H1 (cell line): Measurements from ENCODE around the gene POLD4. TPM values are rescaled to one million over a fixed set of nuclear protein-coding genes. Genes with fewer than 3 reads are reported as not detected.

Source experiments
- CTCF ChIA-PET: fragments of 300-600 bp; sonication (Branson Sonifier 250); formaldehyde crosslinking; loops from one replicate; lab custom pipeline; 2021; ENCODE audit not compliant: partially characterized antibody; lab: Charles Lee
- POLR2A ChIA-PET: fragments of 300-600 bp; sonication (Branson Sonifier 250); formaldehyde crosslinking; loops from one replicate; lab custom pipeline; 2021; ENCODE audit warnings: inconsistent platforms; ENCODE audit not compliant: partially characterized antibody; lab: Charles Lee
- DNase-seq, 2 experiments: peaks; one replicate each; pipeline versions ENCODE4 v3.0.0 to v3.0.0-alpha.2; 2010 to 2022; ENCODE audit warnings: low spot score in 2 of 2, low read depth in 1 of 2, mixed read lengths in 1 of 2
- FAIRE-seq: peaks from 2 replicates; lab custom pipeline; 2011; peaks lifted over from hg19 to GRCh38; lab: Jason Lieb, UNC
- H2AFZ ChIP-seq: 2 replicates; pipeline ENCODE4 v1.8.1; 2012; ENCODE audit warnings: low read length, inconsistent platforms
- H2AK5ac ChIP-seq: 2 replicates; pipeline ENCODE4 v1.6.1; 2013; ENCODE audit warnings: low read depth, low read length
- H2BK120ac ChIP-seq: replicated peaks from 2 replicates; pipeline ENCODE3; 2013; ENCODE audit warnings: low read depth, low read length, inconsistent platforms
- H2BK12ac ChIP-seq: 2 replicates; pipeline ENCODE4 v1.6.1; 2013; ENCODE audit warnings: low read depth, low read length
- H2BK15ac ChIP-seq: 2 replicates; pipeline ENCODE4 v1.6.1; 2013; ENCODE audit warnings: low read length
- H2BK20ac ChIP-seq: 2 replicates; pipeline ENCODE4 v1.6.1; 2013; ENCODE audit warnings: low read length
- H2BK5ac ChIP-seq: 2 replicates; pipeline ENCODE4 v1.6.1; 2013; ENCODE audit warnings: low read depth, low read length
- H3K14ac ChIP-seq: 2 replicates; pipeline ENCODE4 v1.6.1; 2013; ENCODE audit warnings: inconsistent platforms; ENCODE audit not compliant: insufficient read length
- H3K18ac ChIP-seq: 2 replicates; pipeline ENCODE4 v1.6.1; 2013; ENCODE audit warnings: low read length; ENCODE audit errors: extremely low read depth
- H3K23ac ChIP-seq: 2 replicates; pipeline ENCODE4 v1.6.1; 2013; ENCODE audit warnings: inconsistent platforms; ENCODE audit not compliant: insufficient read length
- H3K23me2 ChIP-seq: 2 replicates; pipeline ENCODE4 v1.6.1; 2013; ENCODE audit warnings: low read depth, low read length
- H3K27ac ChIP-seq: 2 replicates; pipeline ENCODE4 v1.6.1; 2011; ENCODE audit warnings: low read depth, low read length, inconsistent platforms
- H3K27me3 ChIP-seq, 4 experiments: replicated peaks in 1 of 4; 1 replicate in 1 of 4; 2 replicates in 3 of 4; pipeline versions ENCODE4 v1.6.1 to v1.8.1; 2011 to 2013; ENCODE audit warnings: low read length in 3 of 4, mild to moderate bottlenecking in 3 of 4, inconsistent platforms in 2 of 4, mixed read lengths in 2 of 4, moderate library complexity in 1 of 4; ENCODE audit not compliant: control insufficient read depth in 3 of 4, insufficient read depth in 3 of 4; ENCODE audit errors: extremely low read depth in 1 of 4
- H3K36me3 ChIP-seq, 4 experiments: 2 replicates each; pipeline versions ENCODE4 v1.6.1 to v1.8.1; 2011 to 2013; ENCODE audit warnings: mild to moderate bottlenecking in 4 of 4, low read length in 3 of 4, moderate library complexity in 2 of 4, control low read depth in 1 of 4, inconsistent platforms in 1 of 4; ENCODE audit not compliant: insufficient read depth in 4 of 4, control insufficient read depth in 2 of 4
- H3K4ac ChIP-seq: replicated peaks from 2 replicates; pipeline ENCODE3; 2013; ENCODE audit warnings: low read length, low read depth, mixed read lengths, inconsistent platforms; ENCODE audit not compliant: insufficient read length
- H3K4me1 ChIP-seq, 4 experiments: replicated peaks in 1 of 4; 1 replicate in 1 of 4; 2 replicates in 3 of 4; pipeline versions ENCODE4 v1.6.1 to v1.8.1; 2011 to 2013; ENCODE audit warnings: low read length in 3 of 4, inconsistent platforms in 2 of 4, mixed read lengths in 1 of 4; ENCODE audit not compliant: insufficient read depth in 4 of 4, control insufficient read depth in 3 of 4
- H3K4me2 ChIP-seq, 2 experiments: 2 replicates each; pipeline versions ENCODE4 v1.6.1 to v1.8.1; 2011 to 2013; ENCODE audit warnings: low read depth in 2 of 2, low read length in 2 of 2, control low read depth in 1 of 2, inconsistent platforms in 1 of 2, mild to moderate bottlenecking in 1 of 2; ENCODE audit not compliant: insufficient read depth in 1 of 2
- H3K4me3 ChIP-seq, 4 experiments: fragments of 200-600, 300-600 bp in 1 of 4; sonication (generic), shearing (Covaris generic), sonication (Bioruptor Twin) in 1 of 4; 2 replicates each; pipeline versions ENCODE4 v1.5.1 to v1.8.1; 2011 to 2016; ENCODE audit warnings: low read length in 4 of 4, low read depth in 3 of 4, control low read depth in 2 of 4, inconsistent platforms in 2 of 4, mild to moderate bottlenecking in 2 of 4, mixed read lengths in 1 of 4, moderate library complexity in 1 of 4; ENCODE audit not compliant: insufficient read depth in 2 of 4; ENCODE audit errors: extremely low read depth in 1 of 4
- H3K56ac ChIP-seq: replicated peaks from 2 replicates; pipeline ENCODE3; 2013; ENCODE audit warnings: low read depth, mild to moderate bottlenecking, mixed read lengths, low read length, inconsistent platforms; ENCODE audit not compliant: insufficient read length
- H3K79me1 ChIP-seq: 2 replicates; pipeline ENCODE4 v1.6.1; 2013; ENCODE audit warnings: low read depth, low read length, control low read depth
- H3K79me2 ChIP-seq, 2 experiments: 2 replicates each; pipeline versions ENCODE4 v1.6.1 to v1.8.1; 2012 to 2013; ENCODE audit warnings: low read length in 2 of 2, mild to moderate bottlenecking in 2 of 2, inconsistent platforms in 1 of 2; ENCODE audit not compliant: insufficient read depth in 2 of 2, control insufficient read depth in 1 of 2
- H3K9ac ChIP-seq, 4 experiments: replicated peaks in 1 of 4; 1 replicate in 1 of 4; 2 replicates in 3 of 4; pipeline versions ENCODE4 v1.6.1 to v1.8.1; 2011 to 2013; ENCODE audit warnings: low read depth in 3 of 4, low read length in 3 of 4, control low read depth in 2 of 4, mild to moderate bottlenecking in 2 of 4, moderate library complexity in 2 of 4, inconsistent platforms in 1 of 4; ENCODE audit errors: extremely low read depth in 1 of 4
- H3K9me3 ChIP-seq, 2 experiments: 2 replicates each; pipeline versions ENCODE4 v1.6.1 to v1.8.1; 2012 to 2013; ENCODE audit warnings: mild to moderate bottlenecking in 2 of 2, moderate library complexity in 2 of 2, control low read depth in 1 of 2, inconsistent platforms in 1 of 2, low read depth in 1 of 2, low read length in 1 of 2, mixed read lengths in 1 of 2; ENCODE audit not compliant: insufficient read depth in 2 of 2
- H4K20me1 ChIP-seq, 2 experiments: replicated peaks in 1 of 2; 2 replicates each; pipeline versions ENCODE3 to v1.8.1; 2011 to 2013; ENCODE audit warnings: inconsistent platforms in 2 of 2, low read length in 2 of 2, mild to moderate bottlenecking in 1 of 2; ENCODE audit not compliant: insufficient read depth in 2 of 2, control insufficient read depth in 1 of 2
- H4K5ac ChIP-seq: 2 replicates; pipeline ENCODE4 v1.6.1; 2013; ENCODE audit warnings: low read length, low read depth, mixed read lengths, inconsistent platforms; ENCODE audit not compliant: insufficient read length
- H4K8ac ChIP-seq: 2 replicates; pipeline ENCODE4 v1.8.0; 2013; ENCODE audit warnings: mild to moderate bottlenecking, moderate library complexity, low read length, inconsistent platforms; ENCODE audit not compliant: insufficient read depth; ENCODE audit errors: extremely low read depth
- H4K91ac ChIP-seq: replicated peaks from 2 replicates; pipeline ENCODE3; 2013; ENCODE audit warnings: low read length, mixed read lengths, inconsistent platforms; ENCODE audit not compliant: insufficient read length
- EGR1 ChIP-seq: IDR thresholded peaks from 2 replicates; pipeline ENCODE4 v1.6.1; 2011; ENCODE audit warnings: low read depth, low read length, borderline replicate concordance
- GTF2F1 ChIP-seq: IDR thresholded peaks from 2 replicates; pipeline ENCODE4 v1.6.1; 2012; ENCODE audit warnings: low read depth, low read length, improper control_type of control experiment, borderline replicate concordance
- POLR2A ChIP-seq, 2 experiments: IDR thresholded peaks; 1 replicate in 1 of 2; 2 replicates in 1 of 2; pipeline ENCODE4 v1.6.1; 2011; ENCODE audit warnings: low read depth in 2 of 2, low read length in 2 of 2, mild to moderate bottlenecking in 2 of 2; ENCODE audit errors: control extremely low read depth in 1 of 2
- SRF ChIP-seq: IDR thresholded peaks from 2 replicates; pipeline ENCODE4 v1.6.1; 2011; ENCODE audit warnings: mild to moderate bottlenecking, low read depth, low read length, moderate library complexity
- WGBS, 2 experiments: shearing (Covaris generic) in 1 of 2; methylation state at CpG; one replicate each; pipeline versions ENCODE4 v1.1.6 to v1.1.7; 2013 to 2015; ENCODE audit warnings: low lambda C conversion rate in 2 of 2, mixed read lengths in 2 of 2, inconsistent platforms in 1 of 2, low coverage in 1 of 2, missing lambda C conversion rate in 1 of 2; ENCODE audit not compliant: insufficient replicate concordance in 2 of 2, insufficient coverage in 1 of 2, insufficient read length in 1 of 2; ENCODE audit errors: extremely low coverage in 1 of 2, missing lambda C conversion rate in 1 of 2; 5-methylcytosine and 5-hydroxymethylcytosine counted together
- polyA plus RNA-seq, 7 experiments: library from polyadenylated mRNA; depleted of rRNA in 3 of 7; stranded (reverse) in 5 of 7; unstranded in 2 of 7; fragments of >200 nt in 5 of 7; fragments of 200-250 nt in 2 of 7; gene quantifications; 1 replicate in 5 of 7; 2 replicates in 1 of 7; 4 replicates in 1 of 7; pipeline versions ENCODE4 v1.2.1 to v1.2.3, GENCODE V29; 2011 to 2013; ENCODE audit warnings: missing spikeins in 2 of 7, mixed read lengths in 2 of 7
- total RNA-seq: library from RNA; stranded (reverse); fragmentation: NEBNext Ultra II Directional; extraction: Animal tissue kit (Norgen Biotek cat#: 25700); gene quantifications from 2 replicates; pipeline ENCODE4 v1.2.1, GENCODE V29; 2021

The POLD4 gene
- total and polyA plus RNA-seq, 2 of the 8 experiments (the other 6 are each of a cell fraction or from before 2014, with no cell fraction given), result 21.2 to 46.7 TPM

GRCh38 chr11:67349928-67350465 lies 3.3 kb downstream of the POLD4 start:
- 0 out of 2 replicates have a peak overlapping the region, but pooled peaks have one; percentile 10 for H2BK12ac ChIP-seq
- no peak overlapping the region for H4K5ac ChIP-seq
- H2BK120ac ChIP-seq, result no peak overlapping the region
- H3K4me2 ChIP-seq, result no peak overlapping the region
- H3K9ac ChIP-seq, result no peak overlapping the region
- FAIRE-seq (no peak), DNase-seq (no peak)
- no peak overlapping the region for H2AK5ac ChIP-seq
- H3K27ac ChIP-seq, result no peak overlapping the region
- H3K23ac ChIP-seq, result no peak overlapping the region
- no peak overlapping the region for H3K4ac ChIP-seq
- no peak overlapping the region for H3K18ac ChIP-seq
- H2BK20ac ChIP-seq, result no peak overlapping the region
- no peak overlapping the region for H4K8ac ChIP-seq
- no peak overlapping the region for H4K91ac ChIP-seq
- no peaks in the 10 kb centered on the region for H3K79me2 ChIP-seq
- POLR2A ChIA-PET, result interaction anchor here (0.6 to 2.5 kb wide), 4 partner anchors 33 to 237 kb away, joined by 3 to 8 read pairs (median 3); partner anchors contain the start of gene RAD9A
- H2BK15ac ChIP-seq, result no peak overlapping the region
- peaks cover 8% of the 10 kb centered on the region; the same call in 1 of the 2 replicates for H3K23me2 ChIP-seq
- WGBS, 2 experiments, result 89% methylated on average over 4 of the region's 4 CpGs; no CpG with 5 or more reads in 1 of the 2 experiments
- H2BK5ac ChIP-seq, result no peak overlapping the region; the same call in 1 of the 2 replicates
- TF ChIP-seq GTF2F1 (no peak), POLR2A (IDR thresholded peaks at IDR 0.05; ENCODE audit: control extremely low read depth in 1 of 2, low read depth in 2 of 2, low read length in 2 of 2) (no peak), SRF (no peak), EGR1 (no peak)
- TF ChIP-seq, all 59 proteins: peak for 0
- H3K4me1 ChIP-seq, result peaks cover 0 to 18% (median 13%) of the 10 kb centered on the region in 4 experiments; a peak in 6 of 7 replicates
- H3K27me3 ChIP-seq, result no peaks in the 10 kb centered on the region
- no peaks in the 10 kb centered on the region for H3K36me3 ChIP-seq
- H3K4me3 ChIP-seq, result no peak overlapping the region
- no peak overlapping the region for H3K14ac ChIP-seq
- peaks cover 2% of the 10 kb centered on the region; the same call in 1 of the 2 replicates for H3K79me1 ChIP-seq
- peaks cover 0 to 3% of the 10 kb centered on the region in 2 experiments for H4K20me1 ChIP-seq
- H2AFZ ChIP-seq, result no peak overlapping the region
- no peaks in the 10 kb centered on the region for H3K9me3 ChIP-seq
- no peak overlapping the region for H3K56ac ChIP-seq
- CTCF ChIA-PET, result interaction anchor here (0.9 to 20.0 kb wide), 8 partner anchors 12 to 266 kb away, joined by 3 to 1305 read pairs (median 19); partner anchors contain the start of genes CLCF1, PPP1CA, RAD9A and TBC1D10C
